HL-60 (cell line): ENCODE results near the gene SMIM36.
"Not testable (repeated sequence)": the region's sequence is repeated elsewhere in the genome, so short reads cannot be mapped to it uniquely, and the experiment has no call there.

ENCODE experiments used
- DNase-seq, 2 experiments: peaks; one replicate each; pipeline ENCODE4 v3.0.0-alpha.2; 2010 to 2020; ENCODE audit warnings: low read depth in 1 of 2, low spot score in 1 of 2
- H3K27ac ChIP-seq: fragments of 250-450 bp; sonication (Bioruptor Pico); replicated peaks from 2 replicates; pipeline ENCODE4 v1.5.1; 2020; ENCODE audit warnings: mild to moderate bottlenecking, moderate library complexity
- H3K27me3 ChIP-seq: fragments of 250-450 bp; sonication (Bioruptor Pico); 2 replicates; pipeline ENCODE4 v1.5.1; 2021; ENCODE audit warnings: mild to moderate bottlenecking, moderate library complexity; ENCODE audit not compliant: insufficient read depth, poor library complexity, severe bottlenecking
- H3K4me3 ChIP-seq: replicated peaks from 2 replicates; pipeline ENCODE4 v1.5.1; 2011; ENCODE audit warnings: mild to moderate bottlenecking, control low read depth, low read length; ENCODE audit not compliant: insufficient read depth
- GABPA ChIP-seq: IDR thresholded peaks from 2 replicates; pipeline ENCODE4 v1.6.1; 2012; ENCODE audit warnings: low read depth
- POLR2AphosphoS5 ChIP-seq: IDR thresholded peaks from 2 replicates; pipeline ENCODE4 v1.6.1; 2012; ENCODE audit warnings: low read depth
- SPI1 ChIP-seq: IDR thresholded peaks from 2 replicates; pipeline ENCODE4 v1.6.1; 2012; ENCODE audit warnings: low read depth, mild to moderate bottlenecking, borderline replicate concordance
- TF ChIP-seq, protein P1 (sequence below): IDR thresholded peaks from one replicate; pipeline ENCODE4 v1.5.1; 2011; ENCODE audit warnings: low read length, control low read depth, inconsistent platforms; ENCODE audit not compliant: insufficient read depth
- TF ChIP-seq, protein P2 (sequence below): IDR thresholded peaks from 2 replicates; pipeline ENCODE4 v1.6.1; 2012; ENCODE audit warnings: low read depth; ENCODE audit not compliant: insufficient replicate concordance

SMIM36 gene

DNA sequence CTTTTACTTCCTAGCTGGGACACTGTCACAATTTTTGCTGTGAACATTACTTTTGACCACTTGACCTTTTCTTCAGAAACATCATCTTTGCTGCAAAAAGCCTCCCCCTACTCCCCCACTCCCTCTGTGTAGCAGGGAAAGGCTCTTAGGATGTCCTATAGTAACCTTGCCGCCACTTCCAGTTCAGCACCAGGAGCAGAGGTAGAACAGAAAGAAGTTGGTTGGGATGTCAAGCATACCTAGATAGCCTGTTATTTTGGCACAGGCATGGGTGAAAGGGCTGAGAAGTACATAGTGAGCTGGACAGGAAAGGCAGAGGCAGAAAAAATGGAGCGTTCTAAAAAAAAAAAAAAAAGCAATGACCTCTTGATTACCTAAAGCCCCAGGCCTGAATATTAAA lies 31.3 kb downstream of the SMIM36 start:
- H3K27ac ChIP-seq: no peak overlapping the region
- TF ChIP-seq SPI1 (no peak), GABPA (no peak), POLR2AphosphoS5 (no peak)
- TF ChIP-seq, protein P1, sequence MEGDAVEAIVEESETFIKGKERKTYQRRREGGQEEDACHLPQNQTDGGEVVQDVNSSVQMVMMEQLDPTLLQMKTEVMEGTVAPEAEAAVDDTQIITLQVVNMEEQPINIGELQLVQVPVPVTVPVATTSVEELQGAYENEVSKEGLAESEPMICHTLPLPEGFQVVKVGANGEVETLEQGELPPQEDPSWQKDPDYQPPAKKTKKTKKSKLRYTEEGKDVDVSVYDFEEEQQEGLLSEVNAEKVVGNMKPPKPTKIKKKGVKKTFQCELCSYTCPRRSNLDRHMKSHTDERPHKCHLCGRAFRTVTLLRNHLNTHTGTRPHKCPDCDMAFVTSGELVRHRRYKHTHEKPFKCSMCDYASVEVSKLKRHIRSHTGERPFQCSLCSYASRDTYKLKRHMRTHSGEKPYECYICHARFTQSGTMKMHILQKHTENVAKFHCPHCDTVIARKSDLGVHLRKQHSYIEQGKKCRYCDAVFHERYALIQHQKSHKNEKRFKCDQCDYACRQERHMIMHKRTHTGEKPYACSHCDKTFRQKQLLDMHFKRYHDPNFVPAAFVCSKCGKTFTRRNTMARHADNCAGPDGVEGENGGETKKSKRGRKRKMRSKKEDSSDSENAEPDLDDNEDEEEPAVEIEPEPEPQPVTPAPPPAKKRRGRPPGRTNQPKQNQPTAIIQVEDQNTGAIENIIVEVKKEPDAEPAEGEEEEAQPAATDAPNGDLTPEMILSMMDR: no peak
- TF ChIP-seq, protein P2, sequence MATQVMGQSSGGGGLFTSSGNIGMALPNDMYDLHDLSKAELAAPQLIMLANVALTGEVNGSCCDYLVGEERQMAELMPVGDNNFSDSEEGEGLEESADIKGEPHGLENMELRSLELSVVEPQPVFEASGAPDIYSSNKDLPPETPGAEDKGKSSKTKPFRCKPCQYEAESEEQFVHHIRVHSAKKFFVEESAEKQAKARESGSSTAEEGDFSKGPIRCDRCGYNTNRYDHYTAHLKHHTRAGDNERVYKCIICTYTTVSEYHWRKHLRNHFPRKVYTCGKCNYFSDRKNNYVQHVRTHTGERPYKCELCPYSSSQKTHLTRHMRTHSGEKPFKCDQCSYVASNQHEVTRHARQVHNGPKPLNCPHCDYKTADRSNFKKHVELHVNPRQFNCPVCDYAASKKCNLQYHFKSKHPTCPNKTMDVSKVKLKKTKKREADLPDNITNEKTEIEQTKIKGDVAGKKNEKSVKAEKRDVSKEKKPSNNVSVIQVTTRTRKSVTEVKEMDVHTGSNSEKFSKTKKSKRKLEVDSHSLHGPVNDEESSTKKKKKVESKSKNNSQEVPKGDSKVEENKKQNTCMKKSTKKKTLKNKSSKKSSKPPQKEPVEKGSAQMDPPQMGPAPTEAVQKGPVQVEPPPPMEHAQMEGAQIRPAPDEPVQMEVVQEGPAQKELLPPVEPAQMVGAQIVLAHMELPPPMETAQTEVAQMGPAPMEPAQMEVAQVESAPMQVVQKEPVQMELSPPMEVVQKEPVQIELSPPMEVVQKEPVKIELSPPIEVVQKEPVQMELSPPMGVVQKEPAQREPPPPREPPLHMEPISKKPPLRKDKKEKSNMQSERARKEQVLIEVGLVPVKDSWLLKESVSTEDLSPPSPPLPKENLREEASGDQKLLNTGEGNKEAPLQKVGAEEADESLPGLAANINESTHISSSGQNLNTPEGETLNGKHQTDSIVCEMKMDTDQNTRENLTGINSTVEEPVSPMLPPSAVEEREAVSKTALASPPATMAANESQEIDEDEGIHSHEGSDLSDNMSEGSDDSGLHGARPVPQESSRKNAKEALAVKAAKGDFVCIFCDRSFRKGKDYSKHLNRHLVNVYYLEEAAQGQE: no peak
- DNase-seq: no peak
- no peak overlapping the region for H3K4me3 ChIP-seq
- H3K27me3 ChIP-seq: no peaks in the 10 kb centered on the region

DNA sequence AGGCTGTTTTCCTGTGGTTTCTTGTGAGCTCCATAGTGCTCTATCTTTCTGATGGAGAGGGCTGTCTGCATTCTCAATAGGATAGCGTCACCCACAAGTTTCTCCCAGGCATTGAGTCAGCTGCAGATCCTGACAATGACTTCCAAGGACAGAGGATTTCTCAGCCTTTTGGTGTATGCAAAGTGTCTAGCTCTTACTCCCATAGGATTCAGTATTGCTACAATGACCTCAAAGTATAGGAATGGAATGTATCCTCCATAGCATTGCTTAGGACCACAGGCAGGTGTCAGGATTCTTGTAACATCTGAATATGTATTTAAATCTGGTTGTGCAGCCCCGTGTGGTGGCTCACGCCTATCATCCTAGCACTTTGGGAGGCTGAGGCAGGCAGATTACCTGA lies 32.3 kb downstream of the SMIM36 start:
- H3K4me3 ChIP-seq: no peak overlapping the region
- TF ChIP-seq POLR2AphosphoS5 (no peak), SPI1 (no peak), GABPA (no peak)
- TF ChIP-seq, protein P2: no peak
- TF ChIP-seq, protein P1: no peak
- no peaks in the 10 kb centered on the region for H3K27me3 ChIP-seq
- H3K27ac ChIP-seq: no peak overlapping the region
- DNase-seq: no peak

DNA sequence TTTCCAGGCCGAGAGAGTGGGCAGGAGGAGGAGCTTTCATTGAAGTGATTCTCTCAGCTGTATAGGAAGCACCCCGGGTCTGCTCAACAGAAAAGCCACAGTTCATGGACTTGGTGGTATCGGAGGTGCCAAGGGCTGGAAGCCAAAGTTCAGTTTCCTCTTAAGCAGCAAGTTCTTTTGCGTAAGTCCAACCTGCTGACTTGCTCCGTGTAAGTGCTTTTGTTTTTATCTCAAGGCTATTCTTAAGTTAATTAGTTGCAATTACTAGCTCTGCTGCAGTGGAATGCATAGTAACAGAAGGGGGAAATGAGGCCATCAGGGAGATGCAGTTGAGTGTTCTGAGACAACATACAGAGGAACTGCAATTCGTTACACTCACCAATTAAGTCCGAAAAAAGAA lies 44.6 kb downstream of the SMIM36 start:
- no peak for DNase-seq
- H3K4me3 ChIP-seq: no peak overlapping the region
- no peak overlapping the region for H3K27ac ChIP-seq
- TF ChIP-seq SPI1 (no peak), GABPA (no peak), POLR2AphosphoS5 (no peak)
- TF ChIP-seq, protein P1: no peak
- TF ChIP-seq, protein P2: no peak
- H3K27me3 ChIP-seq: peaks cover 2% of the 10 kb centered on the region

DNA sequence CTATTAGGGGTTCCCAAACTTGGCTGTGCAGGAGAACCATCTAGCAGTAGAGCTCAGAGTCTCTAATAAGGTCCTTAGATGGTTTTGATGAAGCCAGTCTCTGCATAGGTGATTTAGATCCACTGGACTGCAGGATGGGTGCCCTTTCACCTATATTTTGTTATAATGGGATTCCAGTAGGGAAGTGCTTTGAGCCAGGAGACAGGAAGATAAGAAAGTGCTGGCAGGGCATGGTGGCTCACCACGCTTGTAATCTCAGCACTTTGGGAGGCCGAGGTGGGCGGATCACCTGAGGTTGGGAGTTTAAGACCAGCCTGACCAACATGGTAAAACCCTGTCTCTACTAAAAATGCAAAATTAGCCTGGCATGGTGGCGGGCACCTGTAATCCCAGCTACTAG lies 45.5 kb downstream of the SMIM36 start:
- DNase-seq, H3K27me3 ChIP-seq, H3K4me3 ChIP-seq, H3K27ac ChIP-seq: not testable (repeated sequence)
